SK-N-SH (cell line): ENCODE data around the gene SMIM41. TPM values are rescaled to one million over a fixed set of nuclear protein-coding genes. Genes with fewer than 3 reads are reported as not detected.

Source experiments
- CTCF ChIA-PET: fragments of 300-600, 350-600 bp; formaldehyde crosslinking; extraction: SDS; loops from one replicate; lab custom pipeline; 2021; lab: Yijun Ruan, JAX
- POLR2A ChIA-PET: fragments of 350-600 bp; sonication (Branson Sonifier 250); formaldehyde crosslinking; extraction: SDS; loops from one replicate; lab custom pipeline; 2020; ENCODE audit warnings: antibody characterized with exemption, inconsistent platforms; lab: Yijun Ruan, JAX
- DNase-seq: peaks from one replicate; pipeline ENCODE4 v3.0.0; 2012
- H2AFZ ChIP-seq: fragments of 200-600 bp; sonication (generic); 2 replicates; pipeline ENCODE4 v1.8.1; 2016; ENCODE audit warnings: antibody characterized with exemption, mild to moderate bottlenecking, low read depth
- H3F3A ChIP-seq: fragments of 200-600 bp; sonication (generic); replicated peaks from 2 replicates; pipeline ENCODE3; 2016; ENCODE audit warnings: antibody characterized with exemption, mild to moderate bottlenecking; ENCODE audit not compliant: insufficient read depth
- H3K27ac ChIP-seq, 2 experiments: fragments of 200-500 bp in 1 of 2; fragments of 200-600 bp in 1 of 2; sonication (Bioruptor generic) in 1 of 2; sonication (generic), shearing (Covaris generic) in 1 of 2; 2 replicates each; pipeline versions ENCODE4 v1.5.1 to v1.6.1; 2014 to 2016; ENCODE audit warnings: low read depth in 2 of 2, inconsistent platforms in 1 of 2, low read length in 1 of 2, mild to moderate bottlenecking in 1 of 2, mixed read lengths in 1 of 2
- H3K27me3 ChIP-seq: fragments of 200-600 bp; sonication (generic), shearing (Covaris generic); 2 replicates; pipeline ENCODE4 v1.6.1; 2016; ENCODE audit warnings: mixed run types; ENCODE audit not compliant: insufficient read depth
- H3K36me3 ChIP-seq, 2 experiments: fragments of 200-500 bp in 1 of 2; fragments of 200-600 bp in 1 of 2; sonication (Bioruptor generic) in 1 of 2; sonication (generic) in 1 of 2; replicated peaks in 1 of 2; 2 replicates each; pipeline versions ENCODE3 to v1.5.1; 2014 to 2016; ENCODE audit warnings: low read length in 1 of 2, mild to moderate bottlenecking in 1 of 2; ENCODE audit not compliant: insufficient read depth in 2 of 2, control insufficient read depth in 1 of 2
- H3K4me1 ChIP-seq, 2 experiments: fragments of 200-500 bp in 1 of 2; fragments of 200-600 bp in 1 of 2; sonication (Bioruptor generic) in 1 of 2; sonication (generic), shearing (Covaris generic) in 1 of 2; 2 replicates each; pipeline versions ENCODE4 v1.5.1 to v1.6.1; 2014 to 2016; ENCODE audit warnings: low read depth in 1 of 2, low read length in 1 of 2, mixed run types in 1 of 2; ENCODE audit not compliant: insufficient read depth in 2 of 2, control insufficient read depth in 1 of 2
- H3K4me2 ChIP-seq: fragments of 200-600 bp; sonication (generic), shearing (Covaris generic); 2 replicates; pipeline ENCODE4 v1.6.1; 2017; ENCODE audit warnings: mixed run types
- H3K4me3 ChIP-seq, 2 experiments: fragments of 200-500 bp in 1 of 2; fragments of 200-600 bp in 1 of 2; sonication (Bioruptor generic) in 1 of 2; sonication (generic), shearing (Covaris generic) in 1 of 2; 2 replicates each; pipeline versions ENCODE4 v1.5.1 to v1.8.1; 2014 to 2016; ENCODE audit warnings: low read depth in 2 of 2, inconsistent platforms in 1 of 2, low read length in 1 of 2, mild to moderate bottlenecking in 1 of 2, mixed read lengths in 1 of 2, moderate library complexity in 1 of 2
- H3K79me2 ChIP-seq: fragments of 200-600 bp; sonication (generic); 2 replicates; pipeline ENCODE4 v1.8.1; 2017; ENCODE audit warnings: mild to moderate bottlenecking; ENCODE audit not compliant: insufficient read depth
- H3K9ac ChIP-seq: fragments of 200-600 bp; sonication (generic); 2 replicates; pipeline ENCODE4 v1.6.1; 2017; ENCODE audit warnings: mixed run types
- H3K9me2 ChIP-seq: fragments of 200-600 bp; sonication (generic); 2 replicates; pipeline ENCODE4 v1.6.1; 2017; ENCODE audit warnings: mixed run types
- H3K9me3 ChIP-seq: fragments of 200-600 bp; sonication (generic); 2 replicates; pipeline ENCODE4 v1.6.1; 2017; ENCODE audit warnings: mixed run types, mild to moderate bottlenecking, moderate library complexity
- H4K20me1 ChIP-seq: fragments of 200-600 bp; sonication (generic); 2 replicates; pipeline ENCODE4 v1.6.1; 2017; ENCODE audit warnings: mild to moderate bottlenecking, mixed run types; ENCODE audit not compliant: insufficient read depth
- CHD2 ChIP-seq: fragments of 150-350 bp; IDR thresholded peaks from 2 replicates; pipeline ENCODE4 v1.6.1; 2018; ENCODE audit warnings: low read length; ENCODE audit not compliant: partially characterized antibody
- ELF1 ChIP-seq: IDR thresholded peaks from 2 replicates; pipeline ENCODE4 v1.4.0; 2012
- EP300 ChIP-seq, 2 experiments: IDR thresholded peaks; 2 replicates each; pipeline versions ENCODE4 v1.4.0 to v1.6.1; 2012; ENCODE audit warnings: borderline replicate concordance in 1 of 2, low read depth in 1 of 2, low read length in 1 of 2
- FOXJ3 ChIP-seq: sonication (generic); formaldehyde crosslinking; IDR thresholded peaks from 2 replicates; pipeline ENCODE4 v1.5.1; 2020; ENCODE audit warnings: mild to moderate bottlenecking, missing genetic modification reagents
- GATA2 ChIP-seq: sonication (generic); formaldehyde crosslinking; IDR thresholded peaks from 2 replicates; pipeline ENCODE4 v1.5.0; 2020; ENCODE audit warnings: mild to moderate bottlenecking, missing genetic modification reagents
- NRF1 ChIP-seq: IDR thresholded peaks from 2 replicates; pipeline ENCODE4 v1.6.1; 2012; ENCODE audit warnings: low read depth, mild to moderate bottlenecking, low read length
- RCOR1 ChIP-seq: fragments of 150-350 bp; IDR thresholded peaks from 2 replicates; pipeline ENCODE4 v1.6.1; 2017; ENCODE audit warnings: antibody characterized with exemption, low read length
- SIN3A ChIP-seq: IDR thresholded peaks from 2 replicates; pipeline ENCODE4 v1.6.1; 2012; ENCODE audit warnings: low read depth, mild to moderate bottlenecking, low read length, moderate library complexity, borderline replicate concordance
- SMC3 ChIP-seq: IDR thresholded peaks from 2 replicates; pipeline ENCODE4 v1.6.1; 2012; ENCODE audit warnings: low read depth, low read length, improper control_type of control experiment
- TAF1 ChIP-seq: IDR thresholded peaks from 2 replicates; pipeline ENCODE4 v1.6.1; 2012; ENCODE audit warnings: low read depth, mild to moderate bottlenecking, low read length, moderate library complexity, borderline replicate concordance
- TEAD4 ChIP-seq: IDR thresholded peaks from 2 replicates; pipeline ENCODE4 v1.4.0; 2012; ENCODE audit warnings: mild to moderate bottlenecking, borderline replicate concordance; ENCODE audit not compliant: insufficient read depth
- WGBS: methylation state at CpG from one replicate; pipeline ENCODE4 v1.1.6; 2017; ENCODE audit warnings: low lambda C conversion rate; 5-methylcytosine and 5-hydroxymethylcytosine counted together
- polyA plus RNA-seq, 3 experiments: library from polyadenylated mRNA; depleted of rRNA; stranded (reverse); fragments of >200 nt; gene quantifications; 2 replicates each; pipeline ENCODE4 v1.2.3, GENCODE V29; 2012
- TF ChIP-seq, protein P1 (sequence below): fragments of 150-350 bp; IDR thresholded peaks from 2 replicates; pipeline ENCODE4 v1.6.1; 2017; ENCODE audit warnings: antibody characterized with exemption, low read length, low read depth, borderline replicate concordance
- TF ChIP-seq, protein P2 (sequence below): IDR thresholded peaks from 2 replicates; pipeline ENCODE4 v1.4.0; 2012; ENCODE audit warnings: low read depth
- TF ChIP-seq, protein P3 (sequence below): IDR thresholded peaks from 2 replicates; pipeline ENCODE4 v1.6.1; 2012; ENCODE audit warnings: mild to moderate bottlenecking, low read depth, low read length, moderate library complexity
- TF ChIP-seq, protein P4 (sequence below): fragments of 200-600 bp; sonication (generic); IDR thresholded peaks from 2 replicates; pipeline ENCODE4 v1.6.1; 2017; ENCODE audit warnings: antibody characterized with exemption, mild to moderate bottlenecking, moderate library complexity

The SMIM41 gene
- polyA plus RNA-seq, 1 of the 3 experiments (the other 2 are of a cell fraction), result not detected

DNA sequence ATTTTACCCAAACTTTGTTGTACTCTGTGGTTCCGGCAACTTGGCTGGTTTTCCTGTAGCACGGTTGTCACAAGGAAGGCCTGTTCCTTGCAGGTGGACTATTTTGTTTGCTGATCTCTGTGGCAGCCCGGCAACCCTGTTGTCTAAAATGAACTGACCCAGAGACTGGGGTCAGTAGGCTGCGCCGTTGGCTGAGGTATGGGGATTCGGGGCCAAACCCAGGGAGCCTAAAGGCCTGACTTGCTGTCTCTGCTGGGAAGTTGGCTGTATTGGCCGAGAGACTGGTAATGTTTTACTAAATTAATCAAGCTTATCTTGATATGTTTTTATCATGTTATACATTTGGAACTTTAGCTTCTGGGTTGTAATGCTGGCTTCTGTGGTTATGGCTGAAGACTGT is 13.8 kb downstream of the SMIM41 start:
- Histone ChIP-seq H3K9me3 (no peaks in the 10 kb centered on the region), H3F3A (no peaks in the 10 kb centered on the region), H3K79me2 (no peaks in the 10 kb centered on the region), H3K9me2 (no peaks in the 10 kb centered on the region), H3K27ac (no peak overlapping the region), H3K27me3 (peaks cover 35% of the 10 kb centered on the region), H3K9ac (no peak overlapping the region), H3K4me2 (no peak overlapping the region), H3K4me3 (no peak overlapping the region), H3K36me3 (no peaks in the 10 kb centered on the region), H3K4me1 (no peaks in the 10 kb centered on the region; a peak in 1 of 4 replicates), H2AFZ (no peak overlapping the region), H4K20me1 (no peaks in the 10 kb centered on the region)
- no peak for TF ChIP-seq CHD2
- no peak for TF ChIP-seq EP300 (IDR thresholded peaks at IDR 0.05; ENCODE audit: borderline replicate concordance in 1 of 2, low read depth in 1 of 2, low read length in 1 of 2)
- TF ChIP-seq, protein P1, sequence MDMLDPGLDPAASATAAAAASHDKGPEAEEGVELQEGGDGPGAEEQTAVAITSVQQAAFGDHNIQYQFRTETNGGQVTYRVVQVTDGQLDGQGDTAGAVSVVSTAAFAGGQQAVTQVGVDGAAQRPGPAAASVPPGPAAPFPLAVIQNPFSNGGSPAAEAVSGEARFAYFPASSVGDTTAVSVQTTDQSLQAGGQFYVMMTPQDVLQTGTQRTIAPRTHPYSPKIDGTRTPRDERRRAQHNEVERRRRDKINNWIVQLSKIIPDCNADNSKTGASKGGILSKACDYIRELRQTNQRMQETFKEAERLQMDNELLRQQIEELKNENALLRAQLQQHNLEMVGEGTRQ, result no peak
- no peak for TF ChIP-seq ELF1
- TF ChIP-seq NRF1, result no peak
- TF ChIP-seq, protein P2, sequence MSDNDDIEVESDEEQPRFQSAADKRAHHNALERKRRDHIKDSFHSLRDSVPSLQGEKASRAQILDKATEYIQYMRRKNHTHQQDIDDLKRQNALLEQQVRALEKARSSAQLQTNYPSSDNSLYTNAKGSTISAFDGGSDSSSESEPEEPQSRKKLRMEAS, result no peak
- no peak for TF ChIP-seq TAF1
- TF ChIP-seq, protein P3, sequence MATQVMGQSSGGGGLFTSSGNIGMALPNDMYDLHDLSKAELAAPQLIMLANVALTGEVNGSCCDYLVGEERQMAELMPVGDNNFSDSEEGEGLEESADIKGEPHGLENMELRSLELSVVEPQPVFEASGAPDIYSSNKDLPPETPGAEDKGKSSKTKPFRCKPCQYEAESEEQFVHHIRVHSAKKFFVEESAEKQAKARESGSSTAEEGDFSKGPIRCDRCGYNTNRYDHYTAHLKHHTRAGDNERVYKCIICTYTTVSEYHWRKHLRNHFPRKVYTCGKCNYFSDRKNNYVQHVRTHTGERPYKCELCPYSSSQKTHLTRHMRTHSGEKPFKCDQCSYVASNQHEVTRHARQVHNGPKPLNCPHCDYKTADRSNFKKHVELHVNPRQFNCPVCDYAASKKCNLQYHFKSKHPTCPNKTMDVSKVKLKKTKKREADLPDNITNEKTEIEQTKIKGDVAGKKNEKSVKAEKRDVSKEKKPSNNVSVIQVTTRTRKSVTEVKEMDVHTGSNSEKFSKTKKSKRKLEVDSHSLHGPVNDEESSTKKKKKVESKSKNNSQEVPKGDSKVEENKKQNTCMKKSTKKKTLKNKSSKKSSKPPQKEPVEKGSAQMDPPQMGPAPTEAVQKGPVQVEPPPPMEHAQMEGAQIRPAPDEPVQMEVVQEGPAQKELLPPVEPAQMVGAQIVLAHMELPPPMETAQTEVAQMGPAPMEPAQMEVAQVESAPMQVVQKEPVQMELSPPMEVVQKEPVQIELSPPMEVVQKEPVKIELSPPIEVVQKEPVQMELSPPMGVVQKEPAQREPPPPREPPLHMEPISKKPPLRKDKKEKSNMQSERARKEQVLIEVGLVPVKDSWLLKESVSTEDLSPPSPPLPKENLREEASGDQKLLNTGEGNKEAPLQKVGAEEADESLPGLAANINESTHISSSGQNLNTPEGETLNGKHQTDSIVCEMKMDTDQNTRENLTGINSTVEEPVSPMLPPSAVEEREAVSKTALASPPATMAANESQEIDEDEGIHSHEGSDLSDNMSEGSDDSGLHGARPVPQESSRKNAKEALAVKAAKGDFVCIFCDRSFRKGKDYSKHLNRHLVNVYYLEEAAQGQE, result no peak
- TF ChIP-seq, protein P4, sequence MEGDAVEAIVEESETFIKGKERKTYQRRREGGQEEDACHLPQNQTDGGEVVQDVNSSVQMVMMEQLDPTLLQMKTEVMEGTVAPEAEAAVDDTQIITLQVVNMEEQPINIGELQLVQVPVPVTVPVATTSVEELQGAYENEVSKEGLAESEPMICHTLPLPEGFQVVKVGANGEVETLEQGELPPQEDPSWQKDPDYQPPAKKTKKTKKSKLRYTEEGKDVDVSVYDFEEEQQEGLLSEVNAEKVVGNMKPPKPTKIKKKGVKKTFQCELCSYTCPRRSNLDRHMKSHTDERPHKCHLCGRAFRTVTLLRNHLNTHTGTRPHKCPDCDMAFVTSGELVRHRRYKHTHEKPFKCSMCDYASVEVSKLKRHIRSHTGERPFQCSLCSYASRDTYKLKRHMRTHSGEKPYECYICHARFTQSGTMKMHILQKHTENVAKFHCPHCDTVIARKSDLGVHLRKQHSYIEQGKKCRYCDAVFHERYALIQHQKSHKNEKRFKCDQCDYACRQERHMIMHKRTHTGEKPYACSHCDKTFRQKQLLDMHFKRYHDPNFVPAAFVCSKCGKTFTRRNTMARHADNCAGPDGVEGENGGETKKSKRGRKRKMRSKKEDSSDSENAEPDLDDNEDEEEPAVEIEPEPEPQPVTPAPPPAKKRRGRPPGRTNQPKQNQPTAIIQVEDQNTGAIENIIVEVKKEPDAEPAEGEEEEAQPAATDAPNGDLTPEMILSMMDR, result no peak
- no peak for TF ChIP-seq GATA2
- no peak for TF ChIP-seq SMC3
- TF ChIP-seq FOXJ3 (CRISPR knock-in tag), result no peak
- no peak for TF ChIP-seq RCOR1
- no peak for TF ChIP-seq TEAD4
- TF ChIP-seq SIN3A, result no peak
- ChIA-PET POLR2A (no interaction called here), CTCF (interaction anchor here (0.7 to 2.1 kb wide), 5 partner anchors 8 to 89 kb away, joined by 5 to 21 read pairs (median 6); no protein-coding TSS in a partner anchor)
- 64% methylated on average over 7 of the region's 7 CpGs for WGBS
- DNase-seq, result peak; percentile 34
